H9 (cell line): ENCODE data around the gene SMIM20. TPM values are rescaled to one million over a fixed set of nuclear protein-coding genes. Genes with fewer than 3 reads are reported as not detected.

Experiments used
- DNase-seq: peaks from one replicate; pipeline ENCODE4 v3.0.0-alpha.2; 2017
- H2AFZ ChIP-seq: one replicate; pipeline ENCODE4 v1.6.1; 2013; ENCODE audit warnings: mild to moderate bottlenecking, low read length, control low read depth, moderate library complexity
- H2AK5ac ChIP-seq: 2 replicates; pipeline ENCODE4 v1.6.1; 2013; ENCODE audit warnings: low read length, control low read depth, mixed read lengths; ENCODE audit not compliant: insufficient read length
- H2BK120ac ChIP-seq: one replicate; pipeline ENCODE4 v1.6.1; 2013; ENCODE audit warnings: low read depth, mild to moderate bottlenecking, low read length, control low read depth, inconsistent platforms; ENCODE audit not compliant: poor library complexity, severe bottlenecking
- H2BK12ac ChIP-seq: 2 replicates; pipeline ENCODE4 v1.6.1; 2013; ENCODE audit warnings: low read length, control low read depth, mixed read lengths, low read depth; ENCODE audit not compliant: insufficient read length
- H2BK15ac ChIP-seq: 2 replicates; pipeline ENCODE4 v1.6.1; 2013; ENCODE audit warnings: low read depth, low read length, control low read depth
- H2BK20ac ChIP-seq: one replicate; pipeline ENCODE4 v1.6.1; 2013; ENCODE audit warnings: low read depth, mild to moderate bottlenecking, low read length, control low read depth, inconsistent platforms; ENCODE audit not compliant: poor library complexity, severe bottlenecking
- H2BK5ac ChIP-seq: 2 replicates; pipeline ENCODE4 v1.6.1; 2013; ENCODE audit warnings: low read length, control low read depth, mixed read lengths; ENCODE audit not compliant: insufficient read length
- H3K14ac ChIP-seq: 2 replicates; pipeline ENCODE4 v1.6.1; 2013; ENCODE audit warnings: low read length, control low read depth; ENCODE audit not compliant: insufficient read depth
- H3K18ac ChIP-seq: 2 replicates; pipeline ENCODE4 v1.6.1; 2013; ENCODE audit warnings: low read depth, mild to moderate bottlenecking, mixed read lengths, low read length, control low read depth; ENCODE audit not compliant: insufficient read length
- H3K23ac ChIP-seq: 2 replicates; pipeline ENCODE4 v1.6.1; 2013; ENCODE audit warnings: low read length, control low read depth, mixed read lengths, low read depth; ENCODE audit not compliant: insufficient read length
- H3K23me2 ChIP-seq: 2 replicates; pipeline ENCODE4 v1.6.1; 2013; ENCODE audit warnings: low read depth, mild to moderate bottlenecking, mixed read lengths, low read length, control low read depth; ENCODE audit not compliant: insufficient read length, poor library complexity, severe bottlenecking
- H3K27ac ChIP-seq: 2 replicates; pipeline ENCODE4 v1.5.1; 2013; ENCODE audit warnings: low read length, control low read depth, mixed read lengths, low read depth; ENCODE audit not compliant: insufficient read length
- H3K27me3 ChIP-seq: 2 replicates; pipeline ENCODE4 v1.6.1; 2013; ENCODE audit warnings: low read length, control low read depth, inconsistent platforms; ENCODE audit not compliant: insufficient read depth
- H3K4ac ChIP-seq: 2 replicates; pipeline ENCODE4 v1.6.1; 2013; ENCODE audit warnings: low read depth, mild to moderate bottlenecking, control low read depth, inconsistent platforms, low read length, moderate library complexity
- H3K4me1 ChIP-seq: 2 replicates; pipeline ENCODE4 v1.6.1; 2013; ENCODE audit warnings: low read length, control low read depth, inconsistent platforms; ENCODE audit not compliant: insufficient read depth
- H3K4me2 ChIP-seq: 2 replicates; pipeline ENCODE4 v1.6.1; 2013; ENCODE audit warnings: low read length, control low read depth, mixed read lengths; ENCODE audit not compliant: insufficient read length, insufficient read depth
- H3K56ac ChIP-seq: 2 replicates; pipeline ENCODE4 v1.6.1; 2013; ENCODE audit warnings: low read depth, mild to moderate bottlenecking, mixed read lengths, low read length, control low read depth; ENCODE audit not compliant: insufficient read length
- H3K79me1 ChIP-seq: 2 replicates; pipeline ENCODE4 v1.6.1; 2013; ENCODE audit warnings: low read depth, mild to moderate bottlenecking, moderate library complexity, low read length, control low read depth, inconsistent platforms; ENCODE audit not compliant: insufficient read depth, poor library complexity, severe bottlenecking
- H3K79me2 ChIP-seq: 2 replicates; pipeline ENCODE4 v1.6.1; 2013; ENCODE audit warnings: low read length, control low read depth, inconsistent platforms; ENCODE audit not compliant: insufficient read depth
- H3K9ac ChIP-seq: 2 replicates; pipeline ENCODE4 v1.6.1; 2013; ENCODE audit warnings: low read length, control low read depth, mixed read lengths; ENCODE audit not compliant: insufficient read length; ENCODE audit errors: extremely low read depth
- H3K9me3 ChIP-seq: one replicate; pipeline ENCODE4 v1.6.1; 2013; ENCODE audit warnings: low read depth, low read length, inconsistent platforms; ENCODE audit not compliant: control insufficient read depth
- H3T11ph ChIP-seq: one replicate; pipeline ENCODE4 v1.6.1; 2013; ENCODE audit warnings: mild to moderate bottlenecking, low read length, control low read depth, inconsistent platforms
- H4K20me1 ChIP-seq: one replicate; pipeline ENCODE4 v1.6.1; 2013; ENCODE audit not compliant: control insufficient read depth, insufficient read length, insufficient read depth
- H4K5ac ChIP-seq: 2 replicates; pipeline ENCODE4 v1.6.1; 2013; ENCODE audit warnings: low read depth, mild to moderate bottlenecking, mixed read lengths, low read length, control low read depth; ENCODE audit not compliant: insufficient read length
- H4K8ac ChIP-seq: replicated peaks from 2 replicates; pipeline ENCODE4 v1.6.1; 2013; ENCODE audit warnings: low read length, control low read depth, mixed read lengths, low read depth; ENCODE audit not compliant: insufficient read length
- H4K91ac ChIP-seq: 2 replicates; pipeline ENCODE4 v1.6.1; 2013; ENCODE audit warnings: low read depth, mild to moderate bottlenecking, moderate library complexity, mixed read lengths, low read length, control low read depth; ENCODE audit not compliant: insufficient read length
- H3K27ac Mint-ChIP-seq, 3 experiments: 2 replicates in 2 of 3; 3 replicates in 1 of 3; pipeline ENCODE4 v1.8.0; 2020 to 2021; ENCODE audit warnings: mixed read lengths in 3 of 3, mild to moderate bottlenecking in 1 of 3, moderate library complexity in 1 of 3
- H3K27me3 Mint-ChIP-seq: 2 replicates; pipeline ENCODE4 v1.8.0; 2021; ENCODE audit warnings: low read depth, mild to moderate bottlenecking, moderate library complexity, mixed read lengths
- H3K36me3 Mint-ChIP-seq, 3 experiments: 2 replicates in 2 of 3; 3 replicates in 1 of 3; pipeline ENCODE4 v1.8.0; 2020 to 2021; ENCODE audit warnings: low read depth in 3 of 3, mixed read lengths in 3 of 3; ENCODE audit not compliant: insufficient read depth in 1 of 3
- H3K4me1 Mint-ChIP-seq, 2 experiments: 2 replicates each; pipeline ENCODE4 v1.8.0; 2020; ENCODE audit warnings: mixed read lengths in 2 of 2
- H3K4me3 Mint-ChIP-seq, 2 experiments: 2 replicates in 1 of 2; 3 replicates in 1 of 2; pipeline ENCODE4 v1.8.0; 2020 to 2021; ENCODE audit warnings: mild to moderate bottlenecking in 2 of 2, mixed read lengths in 2 of 2, moderate library complexity in 1 of 2
- H3K9me3 Mint-ChIP-seq, 2 experiments: 2 replicates in 1 of 2; 3 replicates in 1 of 2; pipeline ENCODE4 v1.8.0; 2020; ENCODE audit warnings: mild to moderate bottlenecking in 2 of 2, mixed read lengths in 2 of 2, moderate library complexity in 1 of 2
- WGBS: extraction: QIAGEN DNeasy Blood & Tissue Kit; methylation state at CpG from one replicate; pipeline ENCODE4 v1.1.7; 2013; ENCODE audit warnings: missing lambda C conversion rate, low lambda C conversion rate, mixed read lengths; ENCODE audit not compliant: insufficient read length; ENCODE audit errors: extremely low coverage; 5-methylcytosine and 5-hydroxymethylcytosine counted together
- total RNA-seq: library from RNA; stranded (reverse); gene quantifications from 2 replicates; pipeline ENCODE4 v1.2.1, GENCODE V29; 2021
- TF ChIP-seq, protein P1 (sequence below): fragments of 200-600 bp; sonication (generic); conservative IDR thresholded peaks from 3 replicates; pipeline ENCODE4 v1.8.0; 2021; ENCODE audit warnings: antibody characterized with exemption, mild to moderate bottlenecking

Gene SMIM20
- total RNA-seq, 1 experiment from 2014 or later: 40.2 TPM

DNA sequence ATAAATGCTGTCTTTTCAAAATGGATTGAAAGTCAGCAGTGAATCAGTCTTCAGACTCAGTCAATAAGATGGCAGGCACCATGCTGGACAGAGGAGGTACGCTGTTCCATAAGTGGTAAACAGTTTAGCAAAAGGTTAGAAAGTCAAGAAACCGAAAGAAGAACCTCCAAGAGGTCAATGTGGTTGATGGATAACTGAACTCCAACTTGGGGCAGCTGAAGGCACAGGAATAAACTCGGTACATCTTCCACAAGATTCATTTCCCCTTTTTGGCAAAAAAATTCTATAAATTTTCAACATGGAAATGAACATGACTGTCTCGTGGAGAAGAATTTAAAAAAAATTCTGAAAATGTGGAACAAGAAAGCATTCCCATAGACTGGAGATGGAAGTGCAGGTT lies 32.8 kb upstream of the SMIM20 start:
- Mint-ChIP-seq H3K36me3 (no peaks in the 10 kb centered on the region), H3K27me3 (no peaks in the 10 kb centered on the region; the same call in 1 of the 2 replicates), H3K9me3 (no peaks in the 10 kb centered on the region; a peak in 1 of 5 replicates), H3K4me1 (peaks cover 0 to 9% of the 10 kb centered on the region in 2 experiments; a peak in 3 of 4 replicates), H3K4me3 (no peak overlapping the region), H3K27ac (no peak overlapping the region)
- H3K18ac ChIP-seq: no peak overlapping the region
- no CpG with 5 or more reads among the region's 4 CpGs for WGBS
- no peak overlapping the region for H2BK15ac ChIP-seq
- H3K4me1 ChIP-seq: no peaks in the 10 kb centered on the region
- no peak overlapping the region for H4K5ac ChIP-seq
- H3K4me2 ChIP-seq: no peak overlapping the region
- H2AFZ ChIP-seq: no peak overlapping the region
- no peaks in the 10 kb centered on the region for H3K23me2 ChIP-seq
- H3K56ac ChIP-seq: no peak overlapping the region
- H3K79me2 ChIP-seq: no peaks in the 10 kb centered on the region
- no peak overlapping the region for H2BK12ac ChIP-seq
- H3K9me3 ChIP-seq: no peaks in the 10 kb centered on the region
- H3K27ac ChIP-seq: no peak overlapping the region
- H3K14ac ChIP-seq: no peak overlapping the region
- H3K9ac ChIP-seq: no peak overlapping the region
- no peak overlapping the region for H3K23ac ChIP-seq
- no peak overlapping the region for H2BK5ac ChIP-seq
- TF ChIP-seq, protein P1, sequence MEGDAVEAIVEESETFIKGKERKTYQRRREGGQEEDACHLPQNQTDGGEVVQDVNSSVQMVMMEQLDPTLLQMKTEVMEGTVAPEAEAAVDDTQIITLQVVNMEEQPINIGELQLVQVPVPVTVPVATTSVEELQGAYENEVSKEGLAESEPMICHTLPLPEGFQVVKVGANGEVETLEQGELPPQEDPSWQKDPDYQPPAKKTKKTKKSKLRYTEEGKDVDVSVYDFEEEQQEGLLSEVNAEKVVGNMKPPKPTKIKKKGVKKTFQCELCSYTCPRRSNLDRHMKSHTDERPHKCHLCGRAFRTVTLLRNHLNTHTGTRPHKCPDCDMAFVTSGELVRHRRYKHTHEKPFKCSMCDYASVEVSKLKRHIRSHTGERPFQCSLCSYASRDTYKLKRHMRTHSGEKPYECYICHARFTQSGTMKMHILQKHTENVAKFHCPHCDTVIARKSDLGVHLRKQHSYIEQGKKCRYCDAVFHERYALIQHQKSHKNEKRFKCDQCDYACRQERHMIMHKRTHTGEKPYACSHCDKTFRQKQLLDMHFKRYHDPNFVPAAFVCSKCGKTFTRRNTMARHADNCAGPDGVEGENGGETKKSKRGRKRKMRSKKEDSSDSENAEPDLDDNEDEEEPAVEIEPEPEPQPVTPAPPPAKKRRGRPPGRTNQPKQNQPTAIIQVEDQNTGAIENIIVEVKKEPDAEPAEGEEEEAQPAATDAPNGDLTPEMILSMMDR: no peak
- no peak overlapping the region for H3T11ph ChIP-seq
- DNase-seq: no peak
- H3K4ac ChIP-seq: no peak overlapping the region
- H2AK5ac ChIP-seq: no peak overlapping the region
- no peak overlapping the region for H2BK20ac ChIP-seq
- H4K20me1 ChIP-seq: no peaks in the 10 kb centered on the region
- H3K27me3 ChIP-seq: no peaks in the 10 kb centered on the region
- no peaks in the 10 kb centered on the region for H3K79me1 ChIP-seq
- no peak overlapping the region for H4K91ac ChIP-seq
- H4K8ac ChIP-seq: no peak overlapping the region
- no peak overlapping the region for H2BK120ac ChIP-seq
